HG02623 (cell line): ENCODE measurements around the gene PCDHA4.

Source experiments
- ATAC-seq: cut with Tn5 transposase; IDR thresholded peaks from one replicate; pipeline ENCODE4 v1.9.1; 2021; ENCODE audit warnings: moderate library complexity; ENCODE audit not compliant: unreplicated experiment

PCDHA4 gene

GRCh38 chr5:140855772-140856674 lies 49.2 kb downstream of the PCDHA4 start, which contains the start of gene PCDHA10:
PCDHA10 (plus strand) TSS chr5:140855897; CDS start chr5:140856049, 152 bp downstream.
- no peak for ATAC-seq

GRCh38 chr5:140857177-140857986 lies 50.5 kb downstream of the PCDHA4 start:
- ATAC-seq: no peak

GRCh38 chr5:140857987-140858240 lies 51.0 kb downstream of the PCDHA4 start:
- no peak for ATAC-seq

- ATAC-seq: no peak
Observed at GRCh38 chr5:140862441-140863295, 55.8 kb downstream of the PCDHA4 start.
